SK-N-SH treated with all-trans-retinoic acid at 6 μM for 48 hours (cell line): ENCODE data around the gene ESPL1.

Experiments used
- ATAC-seq: fragments of 200-7000 bp; cut with Tn5 transposase; 3 replicates; pipeline ENCODE4 v1.9.1; 2020; ENCODE audit warnings: mild to moderate bottlenecking, moderate library complexity
- CREB5 ChIP-seq: fragments of 250-450 bp; sonication (Bioruptor Pico); IDR thresholded peaks from 2 replicates; pipeline ENCODE4 v1.5.1; 2020; ENCODE audit warnings: low read depth, mild to moderate bottlenecking, moderate library complexity
- CSDC2 ChIP-seq: fragments of 250-450 bp; sonication (Bioruptor Pico); IDR thresholded peaks from 2 replicates; pipeline ENCODE4 v1.5.0; 2020; ENCODE audit warnings: mild to moderate bottlenecking, moderate library complexity
- ESRRG ChIP-seq: fragments of 250-450 bp; sonication (Bioruptor Pico); IDR thresholded peaks from 2 replicates; pipeline ENCODE4 v1.6.1; 2021; ENCODE audit warnings: mild to moderate bottlenecking
- GLIS3 ChIP-seq: fragments of 250-450 bp; sonication (Bioruptor Pico); IDR thresholded peaks from 2 replicates; pipeline ENCODE4 v1.5.0; 2020; ENCODE audit warnings: mild to moderate bottlenecking, moderate library complexity
- ISL1 ChIP-seq: fragments of 250-450 bp; sonication (Bioruptor Pico); IDR thresholded peaks from 2 replicates; pipeline ENCODE4 v2.1.2; 2022; ENCODE audit warnings: mild to moderate bottlenecking, moderate library complexity
- OSR1 ChIP-seq: fragments of 250-450 bp; sonication (Bioruptor Pico); IDR thresholded peaks from 2 replicates; pipeline ENCODE4 v1.8.0; 2022; ENCODE audit warnings: moderate library complexity, mild to moderate bottlenecking, inconsistent platforms
- PATZ1 ChIP-seq: fragments of 250-450 bp; sonication (Bioruptor Pico); IDR thresholded peaks from 2 replicates; pipeline ENCODE4 v1.8.0; 2020; ENCODE audit warnings: mild to moderate bottlenecking, moderate library complexity, borderline replicate concordance
- PPARA ChIP-seq: fragments of 250-450 bp; sonication (Bioruptor Pico); IDR thresholded peaks from 2 replicates; pipeline ENCODE4 v1.5.0; 2020; ENCODE audit warnings: mild to moderate bottlenecking, borderline replicate concordance
- RARB ChIP-seq: fragments of 250-450 bp; sonication (Bioruptor Pico); IDR thresholded peaks from 2 replicates; pipeline ENCODE4 v1.8.0; 2021; ENCODE audit warnings: mild to moderate bottlenecking, moderate library complexity
- TCF4 ChIP-seq: fragments of 250-450 bp; sonication (Bioruptor Pico); IDR thresholded peaks from 2 replicates; pipeline ENCODE4 v1.8.0; 2021; ENCODE audit warnings: mild to moderate bottlenecking, moderate library complexity, borderline replicate concordance
- TOX ChIP-seq: fragments of 250-450 bp; sonication (Bioruptor Pico); IDR thresholded peaks from 2 replicates; pipeline ENCODE4 v1.8.0; 2021; ENCODE audit warnings: mild to moderate bottlenecking, moderate library complexity, borderline replicate concordance
- TSHZ2 ChIP-seq: fragments of 250-450 bp; sonication (Bioruptor Pico); IDR thresholded peaks from 2 replicates; pipeline ENCODE4 v1.5.0; 2020; ENCODE audit warnings: mild to moderate bottlenecking, moderate library complexity
- ZC3H10 ChIP-seq: fragments of 250-450 bp; sonication (Bioruptor Pico); IDR thresholded peaks from 2 replicates; pipeline ENCODE4 v1.5.1; 2021; ENCODE audit warnings: mild to moderate bottlenecking, moderate library complexity
- ZFP3 ChIP-seq: fragments of 250-450 bp; sonication (Bioruptor Pico); IDR thresholded peaks from 2 replicates; pipeline ENCODE4 v1.5.0; 2020; ENCODE audit warnings: mild to moderate bottlenecking, moderate library complexity
- ZFP30 ChIP-seq: fragments of 450-650 bp; formaldehyde crosslinking; IDR thresholded peaks from 2 replicates; pipeline ENCODE4 v1.5.0; 2022; ENCODE audit warnings: mild to moderate bottlenecking, moderate library complexity
- ZNF70 ChIP-seq: fragments of 450-650 bp; formaldehyde crosslinking; IDR thresholded peaks from 2 replicates; pipeline ENCODE4 v1.5.0; 2020; ENCODE audit warnings: mild to moderate bottlenecking, moderate library complexity
- ZNF8 ChIP-seq: fragments of 450-650 bp; formaldehyde crosslinking; IDR thresholded peaks from 2 replicates; pipeline ENCODE4 v1.5.0; 2020; ENCODE audit warnings: mild to moderate bottlenecking, moderate library complexity
- TF ChIP-seq, protein P1 (sequence below): fragments of 250-450 bp; sonication (Bioruptor Pico); IDR thresholded peaks from 2 replicates; pipeline ENCODE4 v1.8.0; 2021; ENCODE audit warnings: low read depth, mild to moderate bottlenecking, moderate library complexity, borderline replicate concordance
- TF ChIP-seq, protein P2 (sequence below): fragments of 250-450 bp; sonication (Bioruptor Pico); IDR thresholded peaks from 2 replicates; pipeline ENCODE4 v1.5.1; 2021; ENCODE audit warnings: mild to moderate bottlenecking, moderate library complexity

The ESPL1 gene

DNA sequence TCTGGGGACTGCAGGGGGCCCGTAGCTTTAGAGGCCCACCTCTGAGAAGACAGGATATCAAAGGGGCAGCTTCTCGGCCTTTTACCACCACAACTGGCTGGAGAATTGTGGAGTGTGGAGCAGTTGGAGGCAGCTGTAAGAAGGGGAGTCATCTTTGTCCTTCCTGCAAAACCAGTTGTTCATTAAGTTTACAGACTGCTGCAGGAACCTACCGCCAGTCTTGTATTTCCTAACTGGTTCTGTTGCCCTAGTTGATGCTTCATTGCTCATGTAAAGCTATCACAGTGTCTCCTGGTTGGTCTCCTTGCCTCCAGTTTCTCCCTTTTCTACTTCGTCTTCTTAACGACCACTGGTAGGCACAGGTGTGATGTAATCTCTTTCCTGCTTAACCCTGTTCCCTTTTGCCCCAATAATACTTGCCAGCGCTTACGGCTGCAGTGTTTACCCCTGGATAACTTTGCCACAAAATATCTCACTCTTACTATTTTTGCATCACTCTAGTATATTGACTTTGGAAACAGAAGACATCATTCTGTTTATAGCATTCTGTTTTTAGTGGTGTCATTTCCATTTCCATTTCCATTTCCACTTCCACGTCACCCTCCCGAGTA, 11.9 kb downstream of the ESPL1 start:
- no peak for ATAC-seq
- no peak for TF ChIP-seq ZFP30 (CRISPR knock-in tag)

GRCh38 chr12:53286448-53286847, 18.3 kb downstream of the ESPL1 start:
- no peak for TF ChIP-seq ESRRG (CRISPR knock-in tag)
- no peak for TF ChIP-seq ZNF70 (CRISPR knock-in tag)
- TF ChIP-seq ZFP3 (CRISPR knock-in tag) = no peak
- TF ChIP-seq TCF4 (CRISPR knock-in tag) = no peak
- TF ChIP-seq ZNF8 (CRISPR knock-in tag) = no peak
- TF ChIP-seq TSHZ2 = no peak
- TF ChIP-seq OSR1 (CRISPR knock-in tag) = no peak
- ATAC-seq = no peak

GRCh38 chr12:53287741-53288216, 19.7 kb downstream of the ESPL1 start:
- ATAC-seq = peak; percentile 81
- TF ChIP-seq ZC3H10 = no peak
- TF ChIP-seq ZNF8 (CRISPR knock-in tag) = no peak
- no peak for TF ChIP-seq PPARA
- TF ChIP-seq CSDC2 (CRISPR knock-in tag) = no peak
- no peak for TF ChIP-seq ISL1 (CRISPR knock-in tag)
- no peak for TF ChIP-seq ZFP3 (CRISPR knock-in tag)
- TF ChIP-seq TSHZ2 = no peak
- TF ChIP-seq CREB5 (CRISPR knock-in tag) = no peak
- no peak for TF ChIP-seq TOX (CRISPR knock-in tag)
- TF ChIP-seq, protein P1, sequence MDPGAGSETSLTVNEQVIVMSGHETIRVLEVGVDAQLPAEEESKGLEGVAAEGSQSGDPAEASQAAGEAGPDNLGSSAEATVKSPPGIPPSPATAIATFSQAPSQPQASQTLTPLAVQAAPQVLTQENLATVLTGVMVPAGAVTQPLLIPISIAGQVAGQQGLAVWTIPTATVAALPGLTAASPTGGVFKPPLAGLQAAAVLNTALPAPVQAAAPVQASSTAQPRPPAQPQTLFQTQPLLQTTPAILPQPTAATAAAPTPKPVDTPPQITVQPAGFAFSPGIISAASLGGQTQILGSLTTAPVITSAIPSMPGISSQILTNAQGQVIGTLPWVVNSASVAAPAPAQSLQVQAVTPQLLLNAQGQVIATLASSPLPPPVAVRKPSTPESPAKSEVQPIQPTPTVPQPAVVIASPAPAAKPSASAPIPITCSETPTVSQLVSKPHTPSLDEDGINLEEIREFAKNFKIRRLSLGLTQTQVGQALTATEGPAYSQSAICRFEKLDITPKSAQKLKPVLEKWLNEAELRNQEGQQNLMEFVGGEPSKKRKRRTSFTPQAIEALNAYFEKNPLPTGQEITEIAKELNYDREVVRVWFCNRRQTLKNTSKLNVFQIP (CRISPR knock-in tag) = no peak
- TF ChIP-seq OSR1 (CRISPR knock-in tag) = no peak
- no peak for TF ChIP-seq RARB (CRISPR knock-in tag)
- TF ChIP-seq, protein P2, sequence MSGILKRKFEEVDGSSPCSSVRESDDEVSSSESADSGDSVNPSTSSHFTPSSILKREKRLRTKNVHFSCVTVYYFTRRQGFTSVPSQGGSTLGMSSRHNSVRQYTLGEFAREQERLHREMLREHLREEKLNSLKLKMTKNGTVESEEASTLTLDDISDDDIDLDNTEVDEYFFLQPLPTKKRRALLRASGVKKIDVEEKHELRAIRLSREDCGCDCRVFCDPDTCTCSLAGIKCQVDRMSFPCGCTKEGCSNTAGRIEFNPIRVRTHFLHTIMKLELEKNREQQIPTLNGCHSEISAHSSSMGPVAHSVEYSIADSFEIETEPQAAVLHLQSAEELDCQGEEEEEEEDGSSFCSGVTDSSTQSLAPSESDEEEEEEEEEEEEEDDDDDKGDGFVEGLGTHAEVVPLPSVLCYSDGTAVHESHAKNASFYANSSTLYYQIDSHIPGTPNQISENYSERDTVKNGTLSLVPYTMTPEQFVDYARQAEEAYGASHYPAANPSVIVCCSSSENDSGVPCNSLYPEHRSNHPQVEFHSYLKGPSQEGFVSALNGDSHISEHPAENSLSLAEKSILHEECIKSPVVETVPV (CRISPR knock-in tag) = no peak
- TF ChIP-seq GLIS3 (CRISPR knock-in tag) = no peak
- no peak for TF ChIP-seq ESRRG (CRISPR knock-in tag)
- no peak for TF ChIP-seq ZNF70 (CRISPR knock-in tag)
- TF ChIP-seq ZFP30 (CRISPR knock-in tag) = no peak
- TF ChIP-seq PATZ1 (CRISPR knock-in tag) = no peak
